Measurements from ENCODE around the gene ZBTB20.

Gene ZBTB20

GRCh38 chr3:115148142-115148790 lies 1.2 kb upstream of the ZBTB20 start:
- ChIA-PET POLR2A (interaction anchor here (0.6 to 1.7 kb wide), 4 partner anchors 16 to 62 kb away, joined by 3 to 5 read pairs (median 4); no protein-coding TSS in a partner anchor), CTCF (interaction anchor here (0.9 to 3.8 kb wide), 3 partner anchors 13 to 56 kb away, joined by 3 to 12 read pairs (median 4); no protein-coding TSS in a partner anchor)
- Histone ChIP-seq H3K27me3 (replicated peaks in 2 of 5; ENCODE audit: control insufficient read depth in 4 of 5, insufficient read depth in 5 of 5, low read length in 4 of 5) (no peaks in the 10 kb centered on the region), H3K36me3 (ENCODE audit: control insufficient read depth in 4 of 4, insufficient read depth in 4 of 4, low read length in 3 of 4) (no peaks in the 10 kb centered on the region), H3K4me3 (ENCODE audit: control insufficient read depth in 1 of 7, extremely low read depth in 1 of 7, insufficient read depth in 4 of 7, low read depth in 2 of 7, low read length in 6 of 7) (peak overlapping the region; percentile 57 to 94 (median 82)), H3K4me1 (ENCODE audit: control extremely low read depth in 1 of 4, control insufficient read depth in 4 of 4, insufficient read depth in 4 of 4, low read length in 3 of 4) (peaks cover 4 to 23% (median 14%) of the 10 kb centered on the region in 4 experiments), H3K27ac (ENCODE audit: insufficient read depth in 1 of 2, low read depth in 1 of 2, low read length in 2 of 2, poor library complexity in 1 of 2, severe bottlenecking in 2 of 2) (peak overlapping the region; percentile 95 to 98), H3K9me3 (ENCODE audit: control extremely low read depth in 1 of 5, control insufficient read depth in 4 of 5, insufficient read depth in 2 of 5, low read depth in 1 of 5, low read length in 4 of 5) (peaks cover 0 to 4% (median 0%) of the 10 kb centered on the region in 5 experiments)
- WGBS (ENCODE audit: insufficient coverage) = 1% methylated on average over 15 of the region's 20 CpGs
- no peak for DNase-seq

GRCh38 chr3:115147329-115148141 lies 447 bp upstream of the ZBTB20 start:
- CTCF ChIA-PET = interaction anchor here (0.9 to 3.8 kb wide), 2 partner anchors 14 to 21 kb away, joined by 3 to 12 read pairs; no protein-coding TSS in a partner anchor
- peak overlapping the region; percentile 57 to 94 (median 82) for H3K4me3 ChIP-seq (ENCODE audit: control insufficient read depth in 1 of 7, extremely low read depth in 1 of 7, insufficient read depth in 4 of 7, low read depth in 2 of 7, low read length in 6 of 7)
- WGBS (ENCODE audit: insufficient coverage) = 0% methylated on average over 31 of the region's 54 CpGs
- peaks cover 4 to 23% (median 14%) of the 10 kb centered on the region in 4 experiments for H3K4me1 ChIP-seq (ENCODE audit: control extremely low read depth in 1 of 4, control insufficient read depth in 4 of 4, insufficient read depth in 4 of 4, low read length in 3 of 4)
- no peaks in the 10 kb centered on the region for H3K36me3 ChIP-seq (ENCODE audit: control insufficient read depth in 4 of 4, insufficient read depth in 4 of 4, low read length in 3 of 4)
- peak overlapping the region; percentile 95 to 98 for H3K27ac ChIP-seq (ENCODE audit: insufficient read depth in 1 of 2, low read depth in 1 of 2, low read length in 2 of 2, poor library complexity in 1 of 2, severe bottlenecking in 2 of 2)
- peak; percentile 100 for DNase-seq
- H3K9me3 ChIP-seq (ENCODE audit: control extremely low read depth in 1 of 5, control insufficient read depth in 4 of 5, insufficient read depth in 2 of 5, low read depth in 1 of 5, low read length in 4 of 5) = peaks cover 0 to 4% (median 0%) of the 10 kb centered on the region in 5 experiments
- POLR2A ChIA-PET = interaction anchor here (0.6 to 2.5 kb wide), 7 partner anchors 17 to 319 kb away, joined by 3 to 16 read pairs (median 4); no protein-coding TSS in a partner anchor
- H3K27me3 ChIP-seq (replicated peaks in 2 of 5; ENCODE audit: control insufficient read depth in 4 of 5, insufficient read depth in 5 of 5, low read length in 4 of 5) = no peaks in the 10 kb centered on the region

GRCh38 chr3:115146032-115146417 lies 1.1 kb downstream of the ZBTB20 start:
- WGBS (ENCODE audit: insufficient coverage) = 0% methylated on average over 1 of the region's 9 CpGs
- Histone ChIP-seq H3K36me3 (ENCODE audit: control insufficient read depth in 4 of 4, insufficient read depth in 4 of 4, low read length in 3 of 4) (no peaks in the 10 kb centered on the region), H3K27ac (ENCODE audit: insufficient read depth in 1 of 2, low read depth in 1 of 2, low read length in 2 of 2, poor library complexity in 1 of 2, severe bottlenecking in 2 of 2) (peak overlapping the region; percentile 93 to 98), H3K9me3 (ENCODE audit: control extremely low read depth in 1 of 5, control insufficient read depth in 4 of 5, insufficient read depth in 2 of 5, low read depth in 1 of 5, low read length in 4 of 5) (peaks cover 0 to 4% (median 0%) of the 10 kb centered on the region in 5 experiments), H3K27me3 (replicated peaks in 2 of 5; ENCODE audit: control insufficient read depth in 4 of 5, insufficient read depth in 5 of 5, low read length in 4 of 5) (no peaks in the 10 kb centered on the region), H3K4me1 (ENCODE audit: control extremely low read depth in 1 of 4, control insufficient read depth in 4 of 4, insufficient read depth in 4 of 4, low read length in 3 of 4) (peaks cover 4 to 23% (median 14%) of the 10 kb centered on the region in 4 experiments), H3K4me3 (ENCODE audit: control insufficient read depth in 1 of 7, extremely low read depth in 1 of 7, insufficient read depth in 4 of 7, low read depth in 2 of 7, low read length in 6 of 7) (peak overlapping the region; percentile 81 to 94 (median 88))
- CTCF ChIA-PET = interaction anchor here (0.8 to 2.0 kb wide), 14 partner anchors 8 to 322 kb away, joined by 3 to 7 read pairs (median 3); no protein-coding TSS in a partner anchor
- peak; percentile 72 to 92 (median 91) for DNase-seq
- POLR2A ChIA-PET = interaction anchor here (0.6 to 2.5 kb wide), 10 partner anchors 23 to 755 kb away, joined by 3 to 16 read pairs (median 4); no protein-coding TSS in a partner anchor

GRCh38 chr3:115141033-115141757 lies 5.9 kb downstream of the ZBTB20 start:
- Histone ChIP-seq H3K4me3 (ENCODE audit: control insufficient read depth in 1 of 7, extremely low read depth in 1 of 7, insufficient read depth in 4 of 7, low read depth in 2 of 7, low read length in 6 of 7) (no peak overlapping the region), H3K27ac (ENCODE audit: insufficient read depth in 1 of 2, low read depth in 1 of 2, low read length in 2 of 2, poor library complexity in 1 of 2, severe bottlenecking in 2 of 2) (no peak overlapping the region), H3K9me3 (ENCODE audit: control extremely low read depth in 1 of 5, control insufficient read depth in 4 of 5, insufficient read depth in 2 of 5, low read depth in 1 of 5, low read length in 4 of 5) (no peaks in the 10 kb centered on the region), H3K4me1 (ENCODE audit: control extremely low read depth in 1 of 4, control insufficient read depth in 4 of 4, insufficient read depth in 4 of 4, low read length in 3 of 4) (peaks cover 0 to 13% (median 4%) of the 10 kb centered on the region in 4 experiments), H3K36me3 (ENCODE audit: control insufficient read depth in 4 of 4, insufficient read depth in 4 of 4, low read length in 3 of 4) (no peaks in the 10 kb centered on the region), H3K27me3 (replicated peaks in 2 of 5; ENCODE audit: control insufficient read depth in 4 of 5, insufficient read depth in 5 of 5, low read length in 4 of 5) (no peaks in the 10 kb centered on the region)
- POLR2A ChIA-PET = no interaction called here
- no peak for DNase-seq
- CTCF ChIA-PET = no interaction called here

- WGBS (ENCODE audit: insufficient coverage) = no CpG with 5 or more reads among the region's 1 CpG
- POLR2A ChIA-PET = interaction anchor here (0.7 kb wide), 1 partner anchor 37 kb away, joined by 3 read pairs; no protein-coding TSS in a partner anchor
Observed at GRCh38 chr3:115139072-115139471, 8.0 kb downstream of the ZBTB20 start.

GRCh38 chr3:115134648-115135347 lies 12.3 kb downstream of the ZBTB20 start:
- peaks cover 0 to 5% (median 0%) of the 10 kb centered on the region in 4 experiments for H3K36me3 ChIP-seq (ENCODE audit: control insufficient read depth in 4 of 4, insufficient read depth in 4 of 4, low read length in 3 of 4)
- no peaks in the 10 kb centered on the region for H3K27me3 ChIP-seq (replicated peaks in 2 of 5; ENCODE audit: control insufficient read depth in 4 of 5, insufficient read depth in 5 of 5, low read length in 4 of 5)
- no peak for DNase-seq
- no peak overlapping the region for H3K4me3 ChIP-seq (ENCODE audit: control insufficient read depth in 1 of 7, extremely low read depth in 1 of 7, insufficient read depth in 4 of 7, low read depth in 2 of 7, low read length in 6 of 7)
- 80% methylated on average over 4 of the region's 5 CpGs for WGBS (ENCODE audit: insufficient coverage)
- ChIA-PET CTCF (interaction anchor here (0.8 to 1.7 kb wide), 7 partner anchors 8 to 43 kb away, joined by 3 to 5 read pairs (median 4); no protein-coding TSS in a partner anchor), POLR2A (no interaction called here)
- H3K27ac ChIP-seq (ENCODE audit: insufficient read depth in 1 of 2, low read depth in 1 of 2, low read length in 2 of 2, poor library complexity in 1 of 2, severe bottlenecking in 2 of 2) = no peak overlapping the region
- peaks cover 0 to 3% (median 0%) of the 10 kb centered on the region in 5 experiments for H3K9me3 ChIP-seq (ENCODE audit: control extremely low read depth in 1 of 5, control insufficient read depth in 4 of 5, insufficient read depth in 2 of 5, low read depth in 1 of 5, low read length in 4 of 5)
- no peaks in the 10 kb centered on the region for H3K4me1 ChIP-seq (ENCODE audit: control extremely low read depth in 1 of 4, control insufficient read depth in 4 of 4, insufficient read depth in 4 of 4, low read length in 3 of 4)

More at GRCh38 chr3:115139072-115139471, 8.0 kb downstream of the ZBTB20 start:
- H3K27ac ChIP-seq (ENCODE audit: insufficient read depth in 1 of 2, low read depth in 1 of 2, low read length in 2 of 2, poor library complexity in 1 of 2, severe bottlenecking in 2 of 2) = no peak overlapping the region
- H3K4me3 ChIP-seq (ENCODE audit: control insufficient read depth in 1 of 7, extremely low read depth in 1 of 7, insufficient read depth in 4 of 7, low read depth in 2 of 7, low read length in 6 of 7) = no peak overlapping the region
- no peaks in the 10 kb centered on the region for H3K27me3 ChIP-seq (replicated peaks in 2 of 5; ENCODE audit: control insufficient read depth in 4 of 5, insufficient read depth in 5 of 5, low read length in 4 of 5)
- H3K9me3 ChIP-seq (ENCODE audit: control extremely low read depth in 1 of 5, control insufficient read depth in 4 of 5, insufficient read depth in 2 of 5, low read depth in 1 of 5, low read length in 4 of 5) = no peaks in the 10 kb centered on the region
- no peaks in the 10 kb centered on the region for H3K4me1 ChIP-seq (ENCODE audit: control extremely low read depth in 1 of 4, control insufficient read depth in 4 of 4, insufficient read depth in 4 of 4, low read length in 3 of 4)
- no peak for DNase-seq
- CTCF ChIA-PET = interaction anchor here (1.0 kb wide), 1 partner anchor 45 kb away, joined by 3 read pairs; no protein-coding TSS in a partner anchor
- peaks cover 0 to 5% (median 0%) of the 10 kb centered on the region in 4 experiments for H3K36me3 ChIP-seq (ENCODE audit: control insufficient read depth in 4 of 4, insufficient read depth in 4 of 4, low read length in 3 of 4)

Data from common myeloid progenitor, CD34-positive (primary cell).